HepG2 (cell line): ENCODE results near the gene TGM3. TPM values are rescaled to one million over a fixed set of nuclear protein-coding genes. Genes with fewer than 3 reads are reported as not detected.
"Not testable (repeated sequence)": the region's sequence is repeated elsewhere in the genome, so short reads cannot be mapped to it uniquely, and the experiment has no call there.

ENCODE experiments used
- DMAP1 ChIP-seq: IDR thresholded peaks from 2 replicates; pipeline ENCODE4 v1.6.1; 2016
- FOXA3 ChIP-seq: IDR thresholded peaks from 2 replicates; pipeline ENCODE4 v1.6.1; 2016; ENCODE audit warnings: missing genetic modification reagents, missing compliant biosample characterization
- IKZF4 ChIP-seq: sonication (generic); formaldehyde crosslinking; IDR thresholded peaks from 2 replicates; pipeline ENCODE4 v1.5.1; 2020; ENCODE audit warnings: borderline replicate concordance, mild to moderate bottlenecking, low read depth, missing genetic modification reagents; ENCODE audit errors: not compliant biosample characterization
- IRF2 ChIP-seq: IDR thresholded peaks from 2 replicates; pipeline ENCODE4 v1.6.1; 2018; ENCODE audit warnings: missing genetic modification reagents, missing compliant biosample characterization
- KDM4B ChIP-seq: sonication (generic); formaldehyde crosslinking; IDR thresholded peaks from 2 replicates; pipeline ENCODE4 v1.4.0; 2020; ENCODE audit warnings: missing genetic modification reagents
- MED13 ChIP-seq: sonication (generic); formaldehyde crosslinking; IDR thresholded peaks from 2 replicates; pipeline ENCODE4 v1.5.0; 2020; ENCODE audit warnings: missing genetic modification reagents
- PHF20 ChIP-seq: sonication (generic); formaldehyde crosslinking; IDR thresholded peaks from 2 replicates; pipeline ENCODE4 v1.5.0; 2020; ENCODE audit warnings: mild to moderate bottlenecking, missing genetic modification reagents
- PITX1 ChIP-seq: sonication (generic); formaldehyde crosslinking; IDR thresholded peaks from 2 replicates; pipeline ENCODE4 v1.5.1; 2020; ENCODE audit warnings: mild to moderate bottlenecking, missing genetic modification reagents
- TCF7 ChIP-seq: sonication (generic); IDR thresholded peaks from 2 replicates; pipeline ENCODE4 v1.6.1; 2016; ENCODE audit warnings: antibody characterized with exemption, low read depth
- TP53 ChIP-seq: sonication (generic); formaldehyde crosslinking; conservative IDR thresholded peaks from 2 replicates; pipeline ENCODE4 v1.4.0; 2020; ENCODE audit warnings: missing genetic modification reagents
- ZNF329 ChIP-seq: sonication (generic); formaldehyde crosslinking; IDR thresholded peaks from 2 replicates; pipeline ENCODE4 v1.9.0; 2021; ENCODE audit warnings: low read depth, mild to moderate bottlenecking, missing genetic modification reagents
- polyA plus RNA-seq, 8 experiments: library from polyadenylated mRNA; depleted of rRNA in 3 of 8; stranded (reverse) in 7 of 8; unstranded in 1 of 8; fragments of >200 nt; fragmentation: Illumina TruSeq in 4 of 8; extraction: Trizol in 4 of 8; gene quantifications; 2 replicates each; pipeline versions ENCODE4 v1.2.1 to v1.2.3, GENCODE V29; 2011 to 2016; ENCODE audit warnings: low read depth in 4 of 8, missing spikeins in 1 of 8, mixed read lengths in 1 of 8; ENCODE audit not compliant: insufficient read depth in 1 of 8
- total RNA-seq, 5 experiments: library from RNA; depleted of rRNA; stranded (reverse); fragments of >200 nt; fragmentation: Illumina TruSeq; extraction: Trizol; gene quantifications; 2 replicates each; pipeline ENCODE4 v1.2.3, GENCODE V29; 2016; ENCODE audit warnings: low read depth in 1 of 5
- TF ChIP-seq, protein P1 (sequence below): sonication (generic); formaldehyde crosslinking; conservative IDR thresholded peaks from 2 replicates; pipeline ENCODE4 v1.4.0; 2020; ENCODE audit warnings: mild to moderate bottlenecking, missing genetic modification reagents, moderate library complexity
- TF ChIP-seq, protein P2 (sequence below), 2 experiments: sonication (generic) in 1 of 2; formaldehyde crosslinking in 1 of 2; IDR thresholded peaks; 2 replicates each; pipeline versions ENCODE4 v1.5.1 to v1.6.1; 2011 to 2020; ENCODE audit warnings: borderline replicate concordance in 1 of 2, low read depth in 1 of 2, low read length in 1 of 2, mild to moderate bottlenecking in 1 of 2, missing genetic modification reagents in 1 of 2, moderate library complexity in 1 of 2
- TF ChIP-seq, protein P3 (sequence below), 2 experiments: IDR thresholded peaks; 2 replicates each; pipeline ENCODE4 v1.6.1; 2011 to 2012; ENCODE audit warnings: low read length in 2 of 2, borderline replicate concordance in 1 of 2, low read depth in 1 of 2, mild to moderate bottlenecking in 1 of 2, moderate library complexity in 1 of 2
- TF ChIP-seq, protein P4 (sequence below): sonication (generic); formaldehyde crosslinking; IDR thresholded peaks from 2 replicates; pipeline ENCODE4 v1.8.0; 2022; ENCODE audit warnings: missing genetic modification reagents, mild to moderate bottlenecking, inconsistent platforms, borderline replicate concordance
- TF ChIP-seq, protein P5 (sequence below): sonication (generic); formaldehyde crosslinking; IDR thresholded peaks from 2 replicates; pipeline ENCODE4 v1.5.0; 2020; ENCODE audit warnings: missing genetic modification reagents, mild to moderate bottlenecking, borderline replicate concordance

Gene TGM3
- total and polyA plus RNA-seq, 2 of the 13 experiments (the other 11 are each of a cell fraction or from before 2014, with no cell fraction given), result not detected

DNA sequence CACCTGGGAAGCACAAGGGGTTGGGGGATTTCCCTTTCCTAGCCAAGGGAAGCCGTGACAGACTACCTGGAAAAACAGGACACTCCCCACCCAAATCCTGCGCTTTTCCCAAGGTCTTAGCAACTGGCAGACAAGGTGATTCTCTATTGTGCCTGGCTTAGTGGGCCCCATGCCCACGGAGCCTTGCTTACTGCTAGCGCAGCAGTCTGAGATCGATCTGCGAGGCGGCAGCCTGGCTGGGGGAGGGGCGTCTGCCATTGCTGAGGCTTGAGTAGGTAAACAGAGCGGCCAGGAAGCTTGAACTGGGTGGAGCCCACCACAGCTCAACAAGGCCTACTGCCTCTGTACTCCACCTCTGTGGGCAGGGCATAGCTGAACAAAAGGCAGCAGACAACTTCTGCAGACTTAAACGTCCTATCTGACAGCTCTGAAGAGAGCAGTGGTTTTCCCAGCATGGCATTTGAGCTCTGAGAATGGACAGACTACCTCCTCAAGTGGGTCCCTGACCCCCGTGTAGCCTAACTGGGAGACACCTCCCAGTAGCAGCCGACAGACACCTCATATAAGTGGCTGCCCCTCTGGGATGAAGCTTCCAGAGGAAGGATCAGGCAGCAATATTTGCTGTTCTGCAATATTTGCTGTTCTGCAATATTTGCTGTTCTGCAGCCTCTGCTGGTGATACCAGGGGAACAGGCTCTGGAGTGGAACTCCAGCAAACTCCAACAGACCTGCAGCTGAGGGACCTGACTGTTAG lies 31.0 kb upstream of the TGM3 start (continued):
- TF ChIP-seq, protein P1, sequence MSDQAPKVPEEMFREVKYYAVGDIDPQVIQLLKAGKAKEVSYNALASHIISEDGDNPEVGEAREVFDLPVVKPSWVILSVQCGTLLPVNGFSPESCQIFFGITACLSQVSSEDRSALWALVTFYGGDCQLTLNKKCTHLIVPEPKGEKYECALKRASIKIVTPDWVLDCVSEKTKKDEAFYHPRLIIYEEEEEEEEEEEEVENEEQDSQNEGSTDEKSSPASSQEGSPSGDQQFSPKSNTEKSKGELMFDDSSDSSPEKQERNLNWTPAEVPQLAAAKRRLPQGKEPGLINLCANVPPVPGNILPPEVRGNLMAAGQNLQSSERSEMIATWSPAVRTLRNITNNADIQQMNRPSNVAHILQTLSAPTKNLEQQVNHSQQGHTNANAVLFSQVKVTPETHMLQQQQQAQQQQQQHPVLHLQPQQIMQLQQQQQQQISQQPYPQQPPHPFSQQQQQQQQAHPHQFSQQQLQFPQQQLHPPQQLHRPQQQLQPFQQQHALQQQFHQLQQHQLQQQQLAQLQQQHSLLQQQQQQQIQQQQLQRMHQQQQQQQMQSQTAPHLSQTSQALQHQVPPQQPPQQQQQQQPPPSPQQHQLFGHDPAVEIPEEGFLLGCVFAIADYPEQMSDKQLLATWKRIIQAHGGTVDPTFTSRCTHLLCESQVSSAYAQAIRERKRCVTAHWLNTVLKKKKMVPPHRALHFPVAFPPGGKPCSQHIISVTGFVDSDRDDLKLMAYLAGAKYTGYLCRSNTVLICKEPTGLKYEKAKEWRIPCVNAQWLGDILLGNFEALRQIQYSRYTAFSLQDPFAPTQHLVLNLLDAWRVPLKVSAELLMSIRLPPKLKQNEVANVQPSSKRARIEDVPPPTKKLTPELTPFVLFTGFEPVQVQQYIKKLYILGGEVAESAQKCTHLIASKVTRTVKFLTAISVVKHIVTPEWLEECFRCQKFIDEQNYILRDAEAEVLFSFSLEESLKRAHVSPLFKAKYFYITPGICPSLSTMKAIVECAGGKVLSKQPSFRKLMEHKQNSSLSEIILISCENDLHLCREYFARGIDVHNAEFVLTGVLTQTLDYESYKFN, result peak; percentile 92
- TF ChIP-seq, protein P2, sequence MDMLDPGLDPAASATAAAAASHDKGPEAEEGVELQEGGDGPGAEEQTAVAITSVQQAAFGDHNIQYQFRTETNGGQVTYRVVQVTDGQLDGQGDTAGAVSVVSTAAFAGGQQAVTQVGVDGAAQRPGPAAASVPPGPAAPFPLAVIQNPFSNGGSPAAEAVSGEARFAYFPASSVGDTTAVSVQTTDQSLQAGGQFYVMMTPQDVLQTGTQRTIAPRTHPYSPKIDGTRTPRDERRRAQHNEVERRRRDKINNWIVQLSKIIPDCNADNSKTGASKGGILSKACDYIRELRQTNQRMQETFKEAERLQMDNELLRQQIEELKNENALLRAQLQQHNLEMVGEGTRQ (IDR thresholded peaks at IDR 0.05; ENCODE audit: low read depth, low read length), result not testable (repeated sequence)
- TF ChIP-seq, protein P2 (CRISPR knock-in tag; IDR thresholded peaks at IDR 0.05; ENCODE audit: borderline replicate concordance), result peak; percentile 35; the same call in 1 of the 2 replicates
- TF ChIP-seq IRF2 (CRISPR knock-in tag) (peak; percentile 35; the same call in 1 of the 2 replicates), TP53 (CRISPR knock-in tag) (0 out of 2 replicates have a peak, but pooled peaks have one; percentile 21), FOXA3 (peak; percentile 87), MED13 (CRISPR knock-in tag) (peak; percentile 77), PITX1 (peak; percentile 91), TCF7 (peak; percentile 54; the same call in 1 of the 2 replicates), PHF20 (0 out of 2 replicates have a peak, but pooled peaks have one; percentile 51), IKZF4 (CRISPR knock-in tag) (peak; percentile 60), KDM4B (peak; percentile 51; the same call in 1 of the 2 replicates), ZNF329 (CRISPR knock-in tag) (peak; percentile 59; the same call in 1 of the 2 replicates), DMAP1 (CRISPR knock-in tag) (peak; percentile 37; the same call in 1 of the 2 replicates)
- TF ChIP-seq, protein P3, sequence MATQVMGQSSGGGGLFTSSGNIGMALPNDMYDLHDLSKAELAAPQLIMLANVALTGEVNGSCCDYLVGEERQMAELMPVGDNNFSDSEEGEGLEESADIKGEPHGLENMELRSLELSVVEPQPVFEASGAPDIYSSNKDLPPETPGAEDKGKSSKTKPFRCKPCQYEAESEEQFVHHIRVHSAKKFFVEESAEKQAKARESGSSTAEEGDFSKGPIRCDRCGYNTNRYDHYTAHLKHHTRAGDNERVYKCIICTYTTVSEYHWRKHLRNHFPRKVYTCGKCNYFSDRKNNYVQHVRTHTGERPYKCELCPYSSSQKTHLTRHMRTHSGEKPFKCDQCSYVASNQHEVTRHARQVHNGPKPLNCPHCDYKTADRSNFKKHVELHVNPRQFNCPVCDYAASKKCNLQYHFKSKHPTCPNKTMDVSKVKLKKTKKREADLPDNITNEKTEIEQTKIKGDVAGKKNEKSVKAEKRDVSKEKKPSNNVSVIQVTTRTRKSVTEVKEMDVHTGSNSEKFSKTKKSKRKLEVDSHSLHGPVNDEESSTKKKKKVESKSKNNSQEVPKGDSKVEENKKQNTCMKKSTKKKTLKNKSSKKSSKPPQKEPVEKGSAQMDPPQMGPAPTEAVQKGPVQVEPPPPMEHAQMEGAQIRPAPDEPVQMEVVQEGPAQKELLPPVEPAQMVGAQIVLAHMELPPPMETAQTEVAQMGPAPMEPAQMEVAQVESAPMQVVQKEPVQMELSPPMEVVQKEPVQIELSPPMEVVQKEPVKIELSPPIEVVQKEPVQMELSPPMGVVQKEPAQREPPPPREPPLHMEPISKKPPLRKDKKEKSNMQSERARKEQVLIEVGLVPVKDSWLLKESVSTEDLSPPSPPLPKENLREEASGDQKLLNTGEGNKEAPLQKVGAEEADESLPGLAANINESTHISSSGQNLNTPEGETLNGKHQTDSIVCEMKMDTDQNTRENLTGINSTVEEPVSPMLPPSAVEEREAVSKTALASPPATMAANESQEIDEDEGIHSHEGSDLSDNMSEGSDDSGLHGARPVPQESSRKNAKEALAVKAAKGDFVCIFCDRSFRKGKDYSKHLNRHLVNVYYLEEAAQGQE (IDR thresholded peaks at IDR 0.05; ENCODE audit: borderline replicate concordance in 1 of 2, low read depth in 1 of 2, low read length in 2 of 2), result 0 out of 4 replicates have a peak, but pooled peaks of 1 of the 2 experiments have one; percentile 5
- TF ChIP-seq, protein P4, sequence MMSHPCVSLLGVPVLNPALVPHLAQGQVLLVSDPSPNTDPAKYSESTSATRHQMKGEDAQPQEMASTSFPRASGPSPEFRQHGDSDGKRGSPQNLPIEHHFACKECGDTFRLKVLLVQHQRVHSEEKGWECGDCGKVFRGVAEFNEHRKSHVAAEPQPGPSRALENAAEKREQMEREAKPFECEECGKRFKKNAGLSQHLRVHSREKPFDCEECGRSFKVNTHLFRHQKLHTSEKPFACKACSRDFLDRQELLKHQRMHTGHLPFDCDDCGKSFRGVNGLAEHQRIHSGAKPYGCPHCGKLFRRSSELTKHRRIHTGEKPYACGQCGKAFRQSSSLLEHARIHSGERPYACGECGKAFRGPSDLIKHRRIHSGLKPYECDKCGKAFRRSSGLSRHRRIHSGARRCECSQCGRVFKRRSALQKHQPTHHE (CRISPR knock-in tag), result 0 out of 2 replicates have a peak, but pooled peaks have one; percentile 92
- TF ChIP-seq, protein P5, sequence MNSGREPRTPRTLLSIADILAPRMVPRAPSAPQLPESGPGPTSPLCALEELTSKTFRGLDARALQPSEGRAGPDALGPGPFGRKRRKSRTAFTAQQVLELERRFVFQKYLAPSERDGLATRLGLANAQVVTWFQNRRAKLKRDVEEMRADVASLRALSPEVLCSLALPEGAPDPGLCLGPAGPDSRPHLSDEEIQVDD, result 0 out of 2 replicates have a peak, but pooled peaks have one; percentile 72
